ENCODE data around the gene PPP2R2D.
A peak's percentile ranks its signal among the peaks of the same experiment; 100 is the strongest.

The PPP2R2D gene

GRCh38 chr10:131961047-131961776 is 60.4 kb downstream of the PPP2R2D start:
- no peak for DNase-seq (ENCODE audit: low read depth, low spot score)

GRCh38 chr10:131961777-131962662 is 61.2 kb downstream of the PPP2R2D start:
- no peak for DNase-seq (ENCODE audit: low read depth, low spot score)
- no peak overlapping the region for H3K4me3 ChIP-seq (ENCODE audit: low read length)

More at GRCh38 chr10:131961047-131961776, 60.4 kb downstream of the PPP2R2D start:
- no peak overlapping the region for H3K4me3 ChIP-seq (ENCODE audit: low read length)

GRCh38 chr10:131963350-131963749 is 62.5 kb downstream of the PPP2R2D start:
- no peak for DNase-seq (ENCODE audit: low read depth, low spot score)
- H3K4me3 ChIP-seq (ENCODE audit: low read length) = no peak overlapping the region

GRCh38 chr10:131963811-131964210 is 63.0 kb downstream of the PPP2R2D start:
- DNase-seq (ENCODE audit: low read depth, low spot score) = no peak
- H3K4me3 ChIP-seq (ENCODE audit: low read length) = no peak overlapping the region

- no peak overlapping the region for H3K4me3 ChIP-seq (ENCODE audit: low read length)
- DNase-seq (ENCODE audit: low read depth, low spot score) = no peak
Observed at GRCh38 chr10:131964298-131964697, 63.5 kb downstream of the PPP2R2D start.

GRCh38 chr10:131968949-131969348 is 68.1 kb downstream of the PPP2R2D start:
- no peak overlapping the region for H3K4me3 ChIP-seq (ENCODE audit: low read length)
- no peak for DNase-seq (ENCODE audit: low read depth, low spot score)

GRCh38 chr10:131970946-131971345 is 70.1 kb downstream of the PPP2R2D start:
- H3K4me3 ChIP-seq (ENCODE audit: low read length) = no peak overlapping the region
- no peak for DNase-seq (ENCODE audit: low read depth, low spot score)

GRCh38 chr10:131971591-131971990 is 70.8 kb downstream of the PPP2R2D start:
- DNase-seq (ENCODE audit: low read depth, low spot score) = no peak
- no peak overlapping the region for H3K4me3 ChIP-seq (ENCODE audit: low read length)

- peak; percentile 71 for DNase-seq (ENCODE audit: low read depth, low spot score)
- peak overlapping the region; percentile 38 for H3K4me3 ChIP-seq (ENCODE audit: low read length)
Observed at GRCh38 chr10:131972474-131973071, 71.8 kb downstream of the PPP2R2D start.

- DNase-seq (ENCODE audit: low read depth, low spot score) = no peak
- peak overlapping the region; percentile 38 for H3K4me3 ChIP-seq (ENCODE audit: low read length)
Observed at GRCh38 chr10:131973160-131973951, 72.5 kb downstream of the PPP2R2D start.

- no peak for DNase-seq (ENCODE audit: low read depth, low spot score)
- no peak overlapping the region for H3K4me3 ChIP-seq (ENCODE audit: low read length)
Observed at GRCh38 chr10:131974034-131974817, 73.4 kb downstream of the PPP2R2D start.

- no peak for DNase-seq (ENCODE audit: low read depth, low spot score)
- H3K4me3 ChIP-seq (ENCODE audit: low read length) = no peak overlapping the region
Observed at GRCh38 chr10:131975003-131975402, 74.2 kb downstream of the PPP2R2D start.

- H3K4me3 ChIP-seq (ENCODE audit: low read length) = no peak overlapping the region
- no peak for DNase-seq (ENCODE audit: low read depth, low spot score)
Observed at GRCh38 chr10:131975796-131976195, 75.0 kb downstream of the PPP2R2D start.

GRCh38 chr10:131977323-131978096 is 76.7 kb downstream of the PPP2R2D start:
- DNase-seq (ENCODE audit: low read depth, low spot score) = no peak
- H3K4me3 ChIP-seq (ENCODE audit: low read length) = no peak overlapping the region

- H3K4me3 ChIP-seq (ENCODE audit: low read length) = no peak overlapping the region
Observed at GRCh38 chr10:131978366-131978765, 77.6 kb downstream of the PPP2R2D start.

GRCh38 chr10:131978851-131979250 is 78.0 kb downstream of the PPP2R2D start:
- DNase-seq (ENCODE audit: low read depth, low spot score) = no peak
- no peak overlapping the region for H3K4me3 ChIP-seq (ENCODE audit: low read length)

More at GRCh38 chr10:131978366-131978765, 77.6 kb downstream of the PPP2R2D start:
- no peak for DNase-seq (ENCODE audit: low read depth, low spot score)

GRCh38 chr10:131979336-131979735 is 78.5 kb downstream of the PPP2R2D start:
- H3K4me3 ChIP-seq (ENCODE audit: low read length) = no peak overlapping the region
- DNase-seq (ENCODE audit: low read depth, low spot score) = no peak

All from Jurkat, Clone E6-1 (cell line).